Kidney (tissue), 14 donors: Measurements from ENCODE around the gene ARID1B. TPM values are rescaled to one million over a fixed set of nuclear protein-coding genes. Genes with fewer than 3 reads are reported as not detected.

Experiments used
- DNase-seq, 5 donors: peaks; one replicate each; pipeline ENCODE4 v3.0.0-alpha.2; 2013 to 2020
- FAIRE-seq: peaks from 2 replicates; lab custom pipeline; 2012; peaks lifted over from hg19 to GRCh38; lab: Jason Lieb, UNC
- H3K27ac ChIP-seq, 2 donors: one replicate each; pipeline ENCODE4 v1.7.0; 2013; ENCODE audit warnings: low read depth in 2 of 2, low read length in 2 of 2, inconsistent platforms in 1 of 2
- H3K27me3 ChIP-seq: one replicate; pipeline ENCODE4 v1.7.1; 2013; ENCODE audit warnings: low read length, inconsistent platforms; ENCODE audit not compliant: control insufficient read depth, insufficient read depth
- H3K36me3 ChIP-seq, 3 donors: one replicate each; pipeline versions ENCODE4 v1.7.0 to v1.7.1; 2013; ENCODE audit warnings: low read length in 3 of 3, control low read depth in 1 of 3, inconsistent platforms in 1 of 3; ENCODE audit not compliant: insufficient read depth in 3 of 3, control insufficient read depth in 2 of 3
- H3K4me1 ChIP-seq, 3 donors: one replicate each; pipeline versions ENCODE4 v1.7.0 to v1.7.1; 2013; ENCODE audit warnings: low read length in 3 of 3, inconsistent platforms in 1 of 3, low read depth in 1 of 3; ENCODE audit not compliant: control insufficient read depth in 2 of 3, insufficient read depth in 2 of 3
- H3K4me3 ChIP-seq, 3 donors: one replicate each; pipeline versions ENCODE4 v1.7.0 to v1.8.1; 2013; ENCODE audit warnings: low read length in 3 of 3, control low read depth in 1 of 3, inconsistent platforms in 1 of 3
- H3K9ac ChIP-seq, 3 donors: one replicate each; pipeline versions ENCODE4 v1.7.0 to v1.7.1; 2013; ENCODE audit warnings: low read length in 3 of 3, control low read depth in 1 of 3, inconsistent platforms in 1 of 3
- H3K9me3 ChIP-seq, 3 donors: one replicate each; pipeline versions ENCODE4 v1.7.0 to v1.7.1; 2013; ENCODE audit warnings: low read length in 3 of 3, control low read depth in 1 of 3, inconsistent platforms in 1 of 3; ENCODE audit not compliant: control insufficient read depth in 2 of 3, insufficient read depth in 1 of 3
- CTCF ChIP-seq: IDR thresholded peaks from 3 replicates; pipeline ENCODE4 v1.5.1; 2012; ENCODE audit warnings: mild to moderate bottlenecking, moderate library complexity, borderline replicate concordance; ENCODE audit not compliant: insufficient read depth; ENCODE audit errors: extremely low read depth
- intact Hi-C: fragments of 100-400 bp; cut with DNase I; formaldehyde crosslinking; loops from one replicate; pipeline ENCODE4 v1.11.1; 2022
- polyA plus RNA-seq: library from polyadenylated mRNA; stranded (reverse); fragments of 350-450 nt; fragmentation: Illumina TruSeq; extraction: RNeasy Lipid Tissue Mini Kit (QIAGEN cat#74804); gene quantifications from one replicate; pipeline ENCODE4 v1.2.3, GENCODE V29; 2014; ENCODE audit warnings: low read depth, low replicate concordance; ENCODE audit not compliant: insufficient read depth
- total RNA-seq: library from RNA; stranded (reverse); fragmentation: NEBNext Ultra II Directional; extraction: Animal tissue kit (Norgen Biotek cat#: 25700); gene quantifications from one replicate; pipeline ENCODE4 v1.2.1, GENCODE V29; 2021
- donor health status: control.
- donor health status: control.
- donor health status: control.
- donor health status: control.
- donor health status: control.
- donor health status: DM: yes; HTN: yes; CAD: no.
- donor health status: Normal renal cell carcinoma (clear cell type).

ARID1B gene
- total and polyA plus RNA-seq, 2 donors from 2014 or later, result 16.4 to 110 TPM

- Histone ChIP-seq H3K27me3 (no peaks in the 10 kb centered on the region), H3K9ac (no peak overlapping the region), H3K36me3 (peaks cover 0 to 10% (median 5%) of the 10 kb centered on the region in 3 donors), H3K9me3 (no peaks in the 10 kb centered on the region), H3K4me1 (no peaks in the 10 kb centered on the region), H3K27ac (no peak overlapping the region), H3K4me3 (no peak overlapping the region)
- intact Hi-C loops, result no loop called here
- TF ChIP-seq CTCF, result no peak
- DNase-seq (peak in 1 of 5 donors; percentile 64), FAIRE-seq (no peak)
Measured at GRCh38 chr6:157170535-157170934, 393.4 kb downstream of the ARID1B start.

GRCh38 chr6:157171801-157172200, 394.6 kb downstream of the ARID1B start:
- no peak overlapping the region for H3K27ac ChIP-seq
- intact Hi-C loops, result no loop called here
- H3K9me3 ChIP-seq, result no peaks in the 10 kb centered on the region
- H3K9ac ChIP-seq, result no peak overlapping the region
- H3K27me3 ChIP-seq, result no peaks in the 10 kb centered on the region
- DNase-seq (no peak), FAIRE-seq (no peak)
- no peak for TF ChIP-seq CTCF
- no peak overlapping the region for H3K4me3 ChIP-seq
- H3K4me1 ChIP-seq, result no peaks in the 10 kb centered on the region
- peaks cover 0 to 10% (median 5%) of the 10 kb centered on the region in 3 donors for H3K36me3 ChIP-seq

- Histone ChIP-seq H3K9ac (no peak overlapping the region), H3K27ac (no peak overlapping the region), H3K27me3 (no peaks in the 10 kb centered on the region), H3K4me1 (no peaks in the 10 kb centered on the region), H3K9me3 (no peaks in the 10 kb centered on the region), H3K4me3 (no peak overlapping the region), H3K36me3 (peaks cover 0 to 7% (median 5%) of the 10 kb centered on the region in 3 donors)
- TF ChIP-seq CTCF, result no peak
- intact Hi-C loops, result no loop called here
- no peak for FAIRE-seq
- DNase-seq, result no peak
Measured at GRCh38 chr6:157172231-157172701, 395.1 kb downstream of the ARID1B start.
